ENCODE measurements around the gene CPAMD8. TPM values are rescaled to one million over a fixed set of nuclear protein-coding genes. Genes with fewer than 3 reads are reported as not detected.

Gene CPAMD8
- total RNA-seq, 1 donor, result 0.81 TPM

DNA sequence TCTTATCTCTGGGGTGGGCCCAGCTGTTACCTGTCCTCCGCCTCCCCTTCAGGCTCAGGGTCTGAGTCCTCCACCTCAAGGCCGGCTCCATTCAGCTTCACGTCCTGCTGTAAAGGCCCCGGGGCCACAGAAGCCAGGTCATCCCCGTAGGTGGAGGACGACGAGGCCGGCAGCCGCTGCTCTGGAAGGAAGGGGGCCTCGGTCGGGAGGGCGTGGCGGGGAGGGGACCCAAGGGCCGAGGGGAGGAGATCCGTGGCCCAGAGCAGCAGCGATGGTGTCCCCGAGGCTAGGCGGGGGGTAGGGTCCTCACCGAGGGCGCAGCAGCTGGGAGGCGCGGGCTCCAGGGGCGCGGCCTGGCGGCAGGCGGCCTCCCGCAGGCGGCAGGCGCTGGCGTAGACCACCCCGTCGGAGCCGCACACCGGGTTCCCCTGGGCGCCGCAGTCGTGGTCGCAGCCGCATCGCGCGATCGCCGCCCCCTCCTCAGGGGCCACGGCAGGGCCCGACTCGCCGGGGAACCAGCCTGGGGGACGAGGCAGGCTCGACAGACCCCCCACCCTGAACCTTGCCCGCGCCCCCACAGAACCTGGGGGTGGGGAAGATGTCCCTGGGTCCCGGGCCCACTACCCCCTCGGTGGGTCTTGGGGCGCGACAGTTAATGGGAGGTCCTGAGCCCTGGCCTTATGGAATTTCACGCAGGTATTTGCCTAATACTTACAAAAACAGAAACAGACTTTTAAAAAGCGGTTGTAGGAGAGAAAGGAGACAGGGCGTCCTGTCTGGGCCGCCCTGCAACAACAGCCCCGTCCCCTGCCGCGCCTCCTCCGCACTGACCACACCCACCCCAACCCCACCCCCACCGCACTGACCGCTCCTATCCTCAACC lies 130.2 kb downstream of the CPAMD8 start:
- DNase-seq (ENCODE audit: low read depth in 2 of 3, low spot score in 2 of 3), result no peak

DNA sequence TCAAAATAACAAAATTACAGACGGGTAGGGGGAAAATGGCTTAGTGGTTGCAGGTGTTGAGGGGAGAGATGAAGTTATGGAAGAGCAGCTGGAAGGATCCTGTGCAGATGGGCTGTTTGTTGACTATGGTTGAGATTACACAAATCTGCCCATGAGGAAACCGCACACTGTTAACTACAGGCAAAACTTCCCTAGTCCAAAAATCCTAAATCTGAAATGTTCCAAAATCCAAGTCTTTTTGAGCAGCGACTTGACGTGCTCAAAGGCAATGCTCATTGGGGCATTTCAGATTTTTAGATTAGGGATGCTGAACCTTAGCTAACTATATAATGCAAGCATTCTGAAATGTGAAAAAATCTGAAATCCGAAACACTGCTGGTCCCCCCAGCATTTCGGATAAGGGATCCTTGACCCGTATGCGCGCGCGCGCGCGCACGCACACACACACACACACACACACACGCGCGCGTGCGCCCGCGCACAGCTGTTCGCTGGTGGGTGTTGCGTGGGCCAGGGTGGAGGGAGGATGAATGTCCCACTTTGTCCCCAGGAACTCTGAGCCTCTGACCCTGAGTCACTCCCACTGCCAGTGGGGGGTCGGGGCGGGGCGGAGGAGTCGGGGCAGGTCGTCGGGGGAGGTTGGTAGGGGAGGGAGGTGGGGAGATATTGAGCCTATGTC lies 131.0 kb downstream of the CPAMD8 start:
- DNase-seq (ENCODE audit: low read depth in 2 of 3, low spot score in 2 of 3), result peak in 2 of 3 donors; percentile 23 to 26

DNA sequence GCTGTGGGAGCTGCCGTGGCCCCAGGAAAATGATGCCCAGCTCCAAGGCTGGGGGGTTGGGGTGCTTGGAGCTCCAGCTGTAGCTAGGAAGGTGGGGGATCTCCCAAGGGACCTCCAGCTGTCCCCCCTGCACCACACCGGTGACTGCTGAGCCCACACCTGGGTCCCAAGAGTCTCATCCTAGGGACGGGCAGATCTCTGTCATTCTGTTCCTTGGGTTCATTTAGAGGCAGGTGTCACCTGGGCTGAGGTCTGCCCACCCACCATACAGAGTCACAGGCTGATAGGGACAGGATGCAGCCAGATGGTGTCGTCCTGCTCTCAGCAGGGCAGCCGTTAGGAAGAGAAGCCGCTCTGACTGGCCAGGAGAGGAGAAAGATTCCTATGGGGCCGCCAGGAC lies 132.5 kb downstream of the CPAMD8 start:
- DNase-seq (ENCODE audit: low read depth in 2 of 3, low spot score in 2 of 3), result peak in 1 of 3 donors; percentile 20

DNA sequence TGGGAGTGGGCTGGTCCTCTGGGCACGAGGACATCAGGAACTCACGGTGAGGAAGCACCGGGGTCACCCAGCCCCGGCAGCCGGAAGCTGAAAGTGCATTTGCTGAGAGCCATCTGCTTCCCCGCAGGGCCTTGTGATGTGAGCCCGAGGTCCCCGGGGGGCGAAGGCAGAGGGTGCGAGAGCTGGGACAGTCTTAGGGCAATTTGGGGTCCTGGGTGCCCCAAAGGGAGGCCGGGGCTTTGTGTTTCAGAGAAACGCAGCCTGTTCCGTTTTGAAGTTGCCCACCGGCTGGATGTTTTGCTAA lies 133.0 kb downstream of the CPAMD8 start:
- peak in 2 of 3 donors; percentile 68 to 89 for DNase-seq (ENCODE audit: low read depth in 2 of 3, low spot score in 2 of 3)

DNA sequence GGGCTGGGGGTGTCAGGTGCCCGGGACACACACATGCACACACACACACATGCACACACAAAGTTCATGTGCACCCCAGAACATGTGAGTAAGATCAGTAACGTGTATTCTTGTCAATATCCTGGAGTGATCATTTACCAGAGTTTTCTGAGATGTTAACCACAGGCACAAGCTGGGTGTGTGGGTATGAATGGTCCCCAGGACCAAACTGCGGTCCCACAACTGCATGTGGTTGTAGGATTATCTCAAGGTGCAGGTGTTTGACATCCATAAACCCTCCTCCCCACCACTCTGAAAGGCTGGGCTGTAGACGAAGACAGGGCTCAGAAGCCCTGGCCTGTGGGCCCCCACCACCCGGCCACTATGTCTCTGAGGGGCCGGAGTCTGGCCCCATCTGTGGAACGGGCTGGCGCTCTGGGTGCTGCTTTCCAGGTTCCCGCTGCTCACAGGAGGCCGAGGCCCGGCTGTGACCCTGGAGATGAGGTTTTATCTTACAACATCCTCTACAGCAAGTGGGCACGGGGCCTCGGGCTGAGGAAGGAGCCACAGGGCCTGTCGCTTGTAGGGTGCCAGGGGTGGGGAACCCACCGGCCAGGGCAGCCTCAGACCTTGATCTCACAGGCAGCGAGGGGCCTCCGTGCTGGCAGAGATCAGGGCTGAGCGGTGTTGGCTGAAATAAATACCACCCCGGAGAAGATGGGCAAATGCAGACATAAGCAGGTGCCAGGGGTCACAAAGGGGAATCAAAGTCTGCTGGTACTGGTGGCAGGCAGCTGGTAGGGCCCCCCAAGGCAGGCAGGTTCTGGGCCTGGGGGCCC lies 133.5 kb downstream of the CPAMD8 start:
- DNase-seq (ENCODE audit: low read depth in 2 of 3, low spot score in 2 of 3), result no peak

DNA sequence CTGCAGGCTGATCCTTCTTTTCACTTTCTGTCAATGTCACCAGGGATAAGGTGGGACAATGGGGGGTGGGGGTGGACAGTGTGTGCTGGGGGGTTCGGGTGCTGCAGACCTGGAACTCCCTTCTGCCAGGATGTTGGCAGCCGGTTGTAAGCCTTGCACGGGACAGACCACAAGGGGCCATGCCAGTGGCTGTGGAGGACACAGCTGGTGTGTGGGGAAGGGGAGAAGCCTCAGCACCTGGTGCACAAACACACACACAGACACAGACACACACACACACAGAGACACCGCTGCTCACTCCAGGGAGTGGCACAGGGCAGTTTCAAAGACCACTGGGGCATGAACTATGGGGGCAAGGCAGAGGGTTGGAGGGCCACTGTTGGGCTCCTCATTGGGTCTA lies 134.2 kb downstream of the CPAMD8 start:
- peak in 1 of 3 donors; percentile 58 for DNase-seq (ENCODE audit: low read depth in 2 of 3, low spot score in 2 of 3)

DNA sequence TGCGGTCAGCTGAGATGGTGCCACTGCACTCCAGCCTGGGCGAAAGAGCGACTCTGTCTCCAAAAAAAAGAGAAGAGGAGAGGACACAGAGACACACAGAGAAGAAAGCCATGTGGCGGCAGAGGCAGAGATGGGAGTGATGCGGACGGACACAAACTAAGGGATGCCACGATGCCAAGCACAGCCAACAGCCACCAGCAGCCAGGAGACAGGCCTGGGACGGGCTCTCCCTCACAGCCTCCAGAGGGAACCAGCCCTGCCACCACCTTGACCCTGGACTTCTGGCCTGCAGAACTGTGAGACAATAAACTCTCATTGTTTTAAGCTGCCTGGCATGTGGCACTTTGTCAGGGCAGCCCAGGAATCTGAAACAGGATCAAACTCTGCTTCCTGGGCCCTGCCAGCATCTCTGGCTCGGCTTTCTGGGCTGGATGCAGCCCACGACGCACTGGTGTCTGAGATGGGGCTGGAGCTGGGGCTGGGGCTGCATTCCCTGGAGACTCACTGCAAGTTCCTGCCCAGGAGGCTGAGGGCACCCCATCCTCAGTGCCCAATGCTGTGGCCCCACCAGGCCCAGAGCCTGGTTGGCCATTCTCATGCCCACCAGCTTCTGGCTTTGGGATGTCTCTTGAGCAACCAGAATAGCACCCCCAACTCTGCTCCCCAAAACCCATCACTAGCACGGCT lies 134.8 kb downstream of the CPAMD8 start:
- DNase-seq (ENCODE audit: low read depth in 2 of 3, low spot score in 2 of 3), result no peak

DNA sequence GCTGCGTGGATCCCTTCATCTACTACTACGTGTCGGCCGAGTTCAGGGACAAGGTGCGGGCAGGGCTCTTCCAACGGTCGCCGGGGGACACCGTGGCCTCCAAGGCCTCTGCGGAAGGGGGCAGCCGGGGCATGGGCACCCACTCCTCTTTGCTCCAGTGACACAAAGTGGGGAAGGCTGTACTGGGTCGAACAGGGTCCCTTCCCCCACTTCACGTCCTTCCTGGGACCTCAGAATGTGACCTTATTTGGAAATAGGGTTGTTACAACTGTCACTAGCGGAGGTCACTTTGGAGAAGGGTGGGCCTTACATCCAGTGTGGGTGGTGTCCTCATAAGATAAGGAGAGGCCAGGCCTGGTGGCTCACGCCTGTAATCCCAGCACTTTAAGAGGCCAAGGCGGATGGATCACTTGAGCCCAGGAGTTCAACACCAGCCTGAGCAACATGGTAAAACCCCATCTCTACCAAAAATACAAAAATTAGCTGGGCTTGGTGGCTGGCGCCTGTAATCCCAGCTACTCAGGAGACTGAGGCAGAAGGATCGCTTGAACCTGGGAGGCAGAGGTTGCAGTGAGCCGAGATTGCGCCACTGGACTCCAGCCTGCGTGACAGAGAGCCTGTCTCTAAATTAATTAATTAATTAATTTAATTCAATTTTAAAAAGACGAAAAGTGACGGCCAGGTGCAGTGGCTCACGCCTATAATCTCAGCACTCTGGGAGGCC lies 136.0 kb downstream of the CPAMD8 start:
- DNase-seq (ENCODE audit: low read depth in 2 of 3, low spot score in 2 of 3), result no peak

DNA sequence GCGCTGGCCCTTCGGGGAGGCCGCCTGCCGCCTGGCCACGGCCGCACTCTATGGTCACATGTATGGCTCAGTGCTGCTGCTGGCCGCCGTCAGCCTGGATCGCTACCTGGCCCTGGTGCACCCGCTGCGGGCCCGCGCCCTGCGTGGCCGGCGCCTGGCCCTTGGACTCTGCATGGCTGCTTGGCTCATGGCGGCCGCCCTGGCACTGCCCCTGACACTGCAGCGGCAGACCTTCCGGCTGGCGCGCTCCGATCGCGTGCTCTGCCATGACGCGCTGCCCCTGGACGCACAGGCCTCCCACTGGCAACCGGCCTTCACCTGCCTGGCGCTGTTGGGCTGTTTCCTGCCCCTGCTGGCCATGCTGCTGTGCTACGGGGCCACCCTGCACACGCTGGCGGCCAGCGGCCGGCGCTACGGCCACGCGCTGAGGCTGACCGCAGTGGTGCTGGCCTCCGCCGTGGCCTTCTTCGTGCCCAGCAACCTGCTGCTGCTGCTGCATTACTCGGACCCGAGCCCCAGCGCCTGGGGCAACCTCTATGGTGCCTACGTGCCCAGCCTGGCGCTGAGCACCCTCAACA lies 136.6 kb downstream of the CPAMD8 start:
- no peak for DNase-seq (ENCODE audit: low read depth in 2 of 3, low spot score in 2 of 3)

DNA sequence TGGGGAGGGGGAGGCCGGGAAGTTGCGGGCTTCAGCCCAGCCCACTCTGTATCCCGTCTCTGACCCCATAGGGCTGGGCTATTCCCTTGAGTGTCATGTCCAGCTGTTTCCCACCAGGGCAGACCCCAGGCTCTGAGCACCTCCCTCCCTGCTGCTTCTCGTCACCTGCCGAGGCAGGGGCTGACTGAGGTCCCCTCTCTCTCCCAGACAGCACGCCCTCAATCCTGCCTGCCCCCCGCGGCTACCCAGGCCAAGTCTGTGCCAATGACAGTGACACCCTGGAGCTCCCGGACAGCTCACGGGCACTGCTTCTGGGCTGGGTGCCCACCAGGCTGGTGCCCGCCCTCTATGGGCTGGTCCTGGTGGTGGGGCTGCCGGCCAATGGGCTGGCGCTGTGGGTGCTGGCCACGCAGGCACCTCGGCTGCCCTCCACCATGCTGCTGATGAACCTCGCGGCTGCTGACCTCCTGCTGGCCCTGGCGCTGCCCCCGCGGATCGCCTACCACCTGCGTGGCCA lies 137.2 kb downstream of the CPAMD8 start:
- DNase-seq (ENCODE audit: low read depth in 2 of 3, low spot score in 2 of 3), result peak in 1 of 3 donors; percentile 24

DNA sequence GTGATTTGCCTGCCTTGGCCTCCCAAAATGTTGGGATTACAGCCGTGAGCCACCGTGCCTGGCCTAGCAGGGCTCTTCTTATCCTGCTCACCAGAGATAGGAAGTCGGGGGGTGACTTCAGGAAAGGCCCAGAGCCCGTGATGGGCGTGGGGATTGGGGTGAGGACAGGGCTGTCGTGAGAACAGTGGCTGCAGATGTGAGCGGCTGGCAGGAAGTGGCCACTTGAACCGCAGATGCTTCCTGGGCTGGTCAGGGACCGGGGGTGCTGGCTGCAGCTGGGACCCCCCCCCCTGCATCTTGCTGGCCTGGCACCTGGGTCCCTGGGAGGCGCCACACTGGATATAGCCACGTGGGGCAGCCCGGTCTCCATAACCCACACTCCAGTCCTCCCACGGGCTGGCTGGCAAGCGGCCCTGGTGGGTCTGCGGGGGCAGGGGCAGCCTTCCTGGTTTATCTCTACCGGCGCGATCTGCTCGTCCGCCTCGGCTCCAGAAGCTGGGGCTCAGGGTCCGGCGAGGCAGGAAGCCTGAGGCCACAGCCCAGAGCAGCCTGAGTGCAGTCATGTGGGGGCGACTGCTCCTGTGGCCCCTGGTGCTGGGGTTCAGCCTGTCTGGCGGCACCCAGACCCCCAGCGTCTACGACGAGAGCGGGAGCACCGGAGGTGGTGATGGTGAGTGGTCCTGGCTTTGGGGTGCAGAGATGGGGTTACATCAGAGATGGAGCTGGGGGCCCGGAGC lies 137.8 kb downstream of the CPAMD8 start, which contains the start of gene F2RL3:
F2RL3 (plus strand) TSS at position 371 of the 737 bp plus-strand sequence; CDS start at position 562, 191 bp downstream.
- peak in 2 of 3 donors; percentile 92 to 96 for DNase-seq (ENCODE audit: low read depth in 2 of 3, low spot score in 2 of 3)

DNA sequence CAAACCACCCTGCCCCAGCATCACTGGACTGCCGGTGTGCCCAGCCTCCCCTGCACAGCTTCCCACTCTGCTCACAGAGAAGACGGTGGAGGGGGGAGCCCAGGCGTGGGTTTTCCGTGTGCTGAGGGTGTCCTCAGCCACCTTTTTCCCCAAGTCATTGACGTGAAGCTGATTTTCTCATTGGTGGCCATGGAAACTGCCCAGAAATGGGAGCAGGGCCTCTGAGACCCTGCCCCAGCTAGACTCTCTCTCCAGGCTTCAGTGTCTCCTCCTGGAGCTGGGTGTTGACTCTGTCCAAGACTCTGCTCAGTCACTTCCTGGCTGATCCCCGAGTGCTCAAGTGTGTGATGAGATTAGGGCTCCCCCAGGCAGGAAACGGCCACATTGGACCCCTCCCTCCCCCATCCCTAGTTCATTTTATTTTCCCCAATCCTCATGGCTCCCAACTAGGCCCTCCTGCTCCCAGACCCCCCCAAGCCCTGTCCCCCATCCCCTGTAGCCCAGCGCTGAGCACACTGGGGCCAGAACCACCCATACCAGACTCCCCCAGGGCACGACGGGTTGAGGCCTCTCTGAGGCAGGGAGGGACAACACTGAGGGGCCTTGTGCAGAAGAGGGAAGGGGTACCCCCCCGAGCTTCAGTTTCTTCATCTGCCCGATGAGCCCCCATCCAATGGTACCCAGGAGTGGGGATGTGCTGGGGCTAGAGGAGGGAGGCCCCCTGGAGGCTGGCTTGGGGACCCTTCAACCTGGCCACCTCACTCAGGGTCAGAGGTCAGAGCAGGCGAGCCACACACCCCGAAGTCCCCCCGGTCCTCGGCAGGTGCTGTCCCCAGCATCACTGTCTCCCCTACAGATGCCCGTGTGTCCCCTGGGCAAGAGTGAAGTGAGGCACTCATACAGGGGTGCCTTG lies 139.0 kb downstream of the CPAMD8 start:
- DNase-seq (ENCODE audit: low read depth in 2 of 3, low spot score in 2 of 3), result peak in 1 of 3 donors; percentile 28

DNA sequence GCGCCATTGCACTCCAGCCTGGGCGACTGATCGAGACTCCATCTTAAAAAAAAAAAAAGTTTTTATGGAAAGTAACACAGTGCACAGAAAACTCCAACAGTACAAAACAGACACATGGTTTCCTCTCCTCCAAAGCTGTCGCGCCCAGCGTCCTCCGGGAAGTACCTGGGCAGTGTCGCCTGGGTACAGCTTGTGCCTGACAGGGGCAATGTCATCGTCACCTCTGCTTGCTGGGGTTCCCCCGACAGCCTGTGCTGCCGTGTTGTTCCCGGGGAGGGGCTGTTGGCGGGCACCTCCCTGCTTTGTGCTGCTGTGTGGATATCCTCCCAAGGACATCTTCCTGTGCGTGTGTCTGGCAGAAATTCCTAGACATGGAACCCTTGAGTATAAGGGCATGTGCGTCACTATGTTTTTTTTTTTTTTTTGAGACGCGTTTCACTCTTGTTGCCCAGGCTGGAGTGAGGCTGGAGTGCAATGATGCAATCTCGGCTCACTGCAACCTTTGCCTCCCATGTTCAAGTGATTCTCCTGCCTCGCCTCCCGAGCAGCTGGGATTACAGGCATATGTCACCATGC lies 140.2 kb downstream of the CPAMD8 start:
- no peak for DNase-seq (ENCODE audit: low read depth in 2 of 3, low spot score in 2 of 3)

DNA sequence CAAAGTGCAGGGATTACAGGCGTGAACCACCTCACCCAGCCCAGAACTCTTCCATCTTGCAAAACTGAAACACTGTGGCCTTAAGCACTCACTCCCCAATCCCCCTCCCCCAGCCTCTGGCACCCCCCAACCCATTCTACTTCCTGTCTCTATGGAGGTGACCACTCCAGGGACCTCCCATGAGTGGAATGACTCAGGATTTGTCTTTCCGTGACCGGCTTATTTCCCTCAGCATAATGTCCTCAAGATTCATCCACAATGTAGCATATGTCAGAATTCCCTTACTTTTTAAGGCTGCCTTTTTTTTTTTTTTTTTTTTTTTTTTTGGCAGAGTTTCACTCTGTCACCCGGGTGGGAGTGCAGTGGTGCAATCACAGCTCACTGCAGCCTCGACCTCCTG lies 141.4 kb downstream of the CPAMD8 start:
- no peak for DNase-seq (ENCODE audit: low read depth in 2 of 3, low spot score in 2 of 3)

DNA sequence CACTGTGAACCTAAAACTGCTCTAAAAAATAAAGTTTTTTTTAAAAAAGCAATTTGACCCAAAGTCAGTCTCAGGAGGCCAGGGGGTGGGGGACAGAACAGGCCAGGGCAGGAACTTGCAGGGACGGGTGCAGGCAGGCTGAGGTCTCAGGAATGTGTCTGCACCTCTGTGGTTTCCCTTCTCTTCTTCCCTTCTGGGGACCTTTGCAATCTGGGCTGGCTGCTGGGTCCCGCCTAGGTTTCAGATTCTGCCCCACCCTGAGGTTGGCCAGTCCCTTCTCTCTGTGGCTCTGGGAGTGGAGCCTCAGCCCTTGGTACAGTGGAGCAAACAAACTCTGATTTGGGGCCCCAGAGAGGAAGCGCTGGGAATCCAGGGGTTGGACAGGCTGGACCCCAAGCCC lies 143.1 kb downstream of the CPAMD8 start:
- no peak for DNase-seq (ENCODE audit: low read depth in 2 of 3, low spot score in 2 of 3)

DNA sequence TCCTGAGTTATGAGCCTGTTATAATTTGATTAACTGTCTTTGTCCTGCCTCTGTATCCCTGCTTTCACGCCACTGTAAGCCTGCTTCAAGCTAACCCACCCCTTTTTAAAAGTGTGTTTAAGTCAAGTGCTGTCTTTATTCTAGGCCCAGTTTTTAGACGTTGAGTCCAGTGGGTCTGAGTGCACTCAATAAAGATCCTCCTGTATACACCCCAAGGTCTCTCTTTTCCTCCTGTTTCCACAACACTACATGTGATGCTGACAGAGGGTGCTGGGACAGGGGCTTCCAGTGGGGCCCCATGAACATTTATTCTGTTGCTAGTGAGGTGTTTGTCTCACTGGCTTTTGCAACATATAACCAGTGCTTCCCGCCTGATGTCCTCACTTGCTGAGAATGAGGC lies 144.5 kb downstream of the CPAMD8 start:
- DNase-seq (ENCODE audit: low read depth in 2 of 3, low spot score in 2 of 3), result peak in 1 of 3 donors; percentile 38

DNA sequence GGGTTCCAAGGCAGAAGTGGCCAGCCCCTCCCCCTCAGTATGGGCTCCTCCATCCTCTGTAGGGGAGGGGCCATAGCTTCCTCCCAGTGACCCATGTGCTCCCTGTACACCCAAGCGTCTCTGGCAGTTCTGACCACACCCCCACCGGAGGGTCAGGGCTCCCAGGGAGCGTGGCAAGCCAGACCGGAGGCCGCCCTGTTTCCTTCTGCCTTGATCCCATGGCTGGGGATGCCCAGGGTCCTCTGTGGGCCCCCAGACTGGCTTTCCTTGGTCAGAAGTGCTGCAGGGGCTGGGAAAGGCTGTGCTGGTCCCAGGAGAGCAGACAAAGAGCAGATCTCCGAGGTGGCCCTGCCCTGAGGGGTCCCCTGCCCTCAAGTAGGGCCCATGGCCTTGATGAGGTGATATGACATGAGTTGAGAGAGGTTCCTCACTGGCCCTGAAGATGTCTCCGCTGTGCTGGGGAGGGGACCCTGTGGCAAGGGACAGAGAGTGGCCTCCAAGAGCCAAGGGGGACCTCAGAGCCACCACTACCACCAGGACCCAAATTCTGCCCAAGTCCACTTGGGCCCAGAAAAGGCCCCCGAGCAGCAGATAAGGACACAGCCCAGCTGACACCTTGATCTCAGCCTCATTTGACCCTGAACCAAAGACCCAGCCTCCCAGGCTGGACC lies 145.6 kb downstream of the CPAMD8 start:
- no peak for DNase-seq (ENCODE audit: low read depth in 2 of 3, low spot score in 2 of 3)
